Upper lobe of right lung (tissue), 1 donor: Measurements from ENCODE around the gene SLC45A1. TPM values are rescaled to one million over a fixed set of nuclear protein-coding genes. Genes with fewer than 3 reads are reported as not detected.

Source experiments
- ATAC-seq: fragments of 200-7000 bp; cut with Tn5 transposase; one replicate; pipeline ENCODE4 v1.9.1; 2020; ENCODE audit warnings: mild to moderate bottlenecking, moderate library complexity
- DNase-seq: peaks from one replicate; pipeline ENCODE4 v3.0.0-alpha.2; 2020
- H3K27ac ChIP-seq: fragments of 200-600 bp; one replicate; pipeline ENCODE4 v1.8.0; 2022
- H3K27me3 ChIP-seq: fragments of 200-600 bp; one replicate; pipeline ENCODE4 v1.8.0; 2022; ENCODE audit warnings: mild to moderate bottlenecking
- H3K36me3 ChIP-seq: fragments of 200-600 bp; one replicate; pipeline ENCODE4 v1.8.0; 2022
- H3K4me1 ChIP-seq: fragments of 200-600 bp; one replicate; pipeline ENCODE4 v1.8.0; 2022
- H3K4me3 ChIP-seq: fragments of 200-600 bp; one replicate; pipeline ENCODE4 v1.8.0; 2022; ENCODE audit warnings: mild to moderate bottlenecking
- H3K9me3 ChIP-seq: fragments of 200-600 bp; one replicate; pipeline ENCODE4 v1.8.0; 2022
- intact Hi-C: fragments of 100-400 bp; cut with DNase I; formaldehyde crosslinking; loops from one replicate; pipeline ENCODE4 v1.11.0; 2022
- total RNA-seq: library from RNA; stranded (reverse); fragmentation: NEBNext Ultra II Directional; extraction: Animal tissue kit (Norgen Biotek cat#: 25700); gene quantifications from one replicate; pipeline ENCODE4 v1.2.1, GENCODE V29; 2021
- TF ChIP-seq, protein P1 (sequence below): fragments of 200-600 bp; IDR thresholded peaks from one replicate; pipeline ENCODE4 v1.8.0; 2022; ENCODE audit warnings: antibody characterized with exemption
- donor health status: DM: no; HTN: yes; CAD: no; lungs with severe emphysema.

SLC45A1 gene
- total RNA-seq, 1 donor from 2014 or later, result 1.9 TPM

DNA sequence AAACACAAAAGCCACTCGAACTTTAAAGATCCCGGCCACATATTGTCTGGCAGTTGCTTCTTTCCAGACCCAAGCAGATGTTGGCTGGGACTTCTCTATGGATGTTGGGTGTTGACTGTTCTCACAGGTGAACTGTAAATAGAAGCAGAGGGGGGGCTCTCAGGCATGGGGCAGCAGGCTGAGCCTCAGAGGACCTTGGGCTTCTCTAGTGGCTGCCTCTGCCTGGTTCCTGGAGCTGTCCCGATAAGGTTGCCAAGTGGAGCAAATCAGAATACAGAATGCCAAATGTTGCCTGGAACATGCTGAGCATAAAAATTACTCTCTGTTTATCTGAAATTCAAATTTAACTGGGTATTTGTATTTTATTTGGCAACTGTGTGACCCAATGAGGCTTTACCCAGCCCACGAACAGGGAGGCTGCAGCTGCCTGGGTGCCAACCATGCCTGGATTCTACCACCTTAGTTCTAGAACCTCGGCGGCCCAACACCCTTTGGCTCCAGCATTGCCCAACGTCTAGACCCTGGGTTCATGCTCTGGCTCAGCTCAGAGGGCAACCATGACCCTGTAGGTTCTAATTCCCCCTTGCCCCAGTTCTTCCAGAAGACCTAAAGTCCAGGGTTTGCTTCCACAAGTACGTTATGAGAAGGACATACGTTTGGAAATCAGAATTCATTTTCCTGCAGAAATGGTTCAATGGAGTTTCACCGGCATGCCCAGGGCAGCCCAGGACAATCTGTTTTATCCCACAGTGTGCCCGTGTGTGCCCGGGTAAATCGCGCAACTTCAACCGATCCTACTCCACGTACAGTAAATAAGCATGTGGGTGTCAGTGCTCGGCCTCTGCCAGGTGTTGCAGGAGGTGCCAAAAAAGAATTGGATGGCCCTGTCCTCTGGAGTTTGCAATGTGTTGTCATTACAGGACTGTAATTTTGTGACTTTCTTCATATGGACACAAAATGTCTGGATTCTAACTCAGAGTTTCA is 5.4 kb upstream of the SLC45A1 start:
- Histone ChIP-seq H3K27ac (no peak overlapping the region), H3K27me3 (no peaks in the 10 kb centered on the region), H3K9me3 (no peaks in the 10 kb centered on the region), H3K36me3 (no peaks in the 10 kb centered on the region), H3K4me1 (peaks cover 6% of the 10 kb centered on the region), H3K4me3 (no peak overlapping the region)
- intact Hi-C loops, result loop anchor here (10.0 kb wide), 2 partner anchors 288 to 328 kb away; partner anchors contain the start of gene ERRFI1
- DNase-seq (no peak), ATAC-seq (peak; percentile 63)
- TF ChIP-seq, protein P1, sequence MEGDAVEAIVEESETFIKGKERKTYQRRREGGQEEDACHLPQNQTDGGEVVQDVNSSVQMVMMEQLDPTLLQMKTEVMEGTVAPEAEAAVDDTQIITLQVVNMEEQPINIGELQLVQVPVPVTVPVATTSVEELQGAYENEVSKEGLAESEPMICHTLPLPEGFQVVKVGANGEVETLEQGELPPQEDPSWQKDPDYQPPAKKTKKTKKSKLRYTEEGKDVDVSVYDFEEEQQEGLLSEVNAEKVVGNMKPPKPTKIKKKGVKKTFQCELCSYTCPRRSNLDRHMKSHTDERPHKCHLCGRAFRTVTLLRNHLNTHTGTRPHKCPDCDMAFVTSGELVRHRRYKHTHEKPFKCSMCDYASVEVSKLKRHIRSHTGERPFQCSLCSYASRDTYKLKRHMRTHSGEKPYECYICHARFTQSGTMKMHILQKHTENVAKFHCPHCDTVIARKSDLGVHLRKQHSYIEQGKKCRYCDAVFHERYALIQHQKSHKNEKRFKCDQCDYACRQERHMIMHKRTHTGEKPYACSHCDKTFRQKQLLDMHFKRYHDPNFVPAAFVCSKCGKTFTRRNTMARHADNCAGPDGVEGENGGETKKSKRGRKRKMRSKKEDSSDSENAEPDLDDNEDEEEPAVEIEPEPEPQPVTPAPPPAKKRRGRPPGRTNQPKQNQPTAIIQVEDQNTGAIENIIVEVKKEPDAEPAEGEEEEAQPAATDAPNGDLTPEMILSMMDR, result no peak

DNA sequence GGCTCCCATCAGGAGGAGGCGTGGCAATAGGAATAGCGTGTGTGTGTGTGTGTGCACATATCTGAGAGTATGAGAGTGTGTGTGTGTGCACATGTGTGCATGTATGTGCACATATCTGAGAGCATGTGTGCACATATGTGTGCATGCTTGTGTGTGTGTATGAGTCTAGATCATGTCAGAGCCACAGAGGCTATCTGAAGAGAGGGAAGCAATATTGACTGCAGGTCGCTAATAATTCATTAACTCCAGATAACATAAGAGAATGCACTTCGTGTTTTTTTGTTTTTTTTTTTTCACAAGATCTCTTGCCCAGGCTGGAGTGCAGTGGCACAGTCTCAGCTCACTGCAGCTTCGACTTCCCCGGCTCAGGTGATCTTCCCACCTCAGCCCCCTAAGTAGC is 4.7 kb upstream of the SLC45A1 start:
- Histone ChIP-seq H3K4me3 (no peak overlapping the region), H3K27me3 (peaks cover 2% of the 10 kb centered on the region), H3K4me1 (peaks cover 7% of the 10 kb centered on the region), H3K27ac (no peak overlapping the region), H3K9me3 (no peaks in the 10 kb centered on the region), H3K36me3 (no peaks in the 10 kb centered on the region)
- ATAC-seq (no peak), DNase-seq (no peak)
- intact Hi-C loops, result loop anchor here (10.0 kb wide), 2 partner anchors 288 to 328 kb away; partner anchors contain the start of gene ERRFI1
- TF ChIP-seq, protein P1, result no peak

- H3K27me3 ChIP-seq, result peaks cover 3% of the 10 kb centered on the region
- H3K27ac ChIP-seq, result no peak overlapping the region
- H3K9me3 ChIP-seq, result no peaks in the 10 kb centered on the region
- H3K4me3 ChIP-seq, result no peak overlapping the region
- H3K36me3 ChIP-seq, result no peaks in the 10 kb centered on the region
- TF ChIP-seq, protein P1, result peak; percentile 88
- intact Hi-C loops, result loop anchor here (10.0 kb wide), 2 partner anchors 290 to 330 kb away; partner anchors contain the start of gene ERRFI1
- ATAC-seq (peak; percentile 91), DNase-seq (peak; percentile 84)
- peaks cover 13% of the 10 kb centered on the region for H3K4me1 ChIP-seq
Measured at GRCh38 chr1:8314346-8315280, 3.3 kb upstream of the SLC45A1 start.

DNA sequence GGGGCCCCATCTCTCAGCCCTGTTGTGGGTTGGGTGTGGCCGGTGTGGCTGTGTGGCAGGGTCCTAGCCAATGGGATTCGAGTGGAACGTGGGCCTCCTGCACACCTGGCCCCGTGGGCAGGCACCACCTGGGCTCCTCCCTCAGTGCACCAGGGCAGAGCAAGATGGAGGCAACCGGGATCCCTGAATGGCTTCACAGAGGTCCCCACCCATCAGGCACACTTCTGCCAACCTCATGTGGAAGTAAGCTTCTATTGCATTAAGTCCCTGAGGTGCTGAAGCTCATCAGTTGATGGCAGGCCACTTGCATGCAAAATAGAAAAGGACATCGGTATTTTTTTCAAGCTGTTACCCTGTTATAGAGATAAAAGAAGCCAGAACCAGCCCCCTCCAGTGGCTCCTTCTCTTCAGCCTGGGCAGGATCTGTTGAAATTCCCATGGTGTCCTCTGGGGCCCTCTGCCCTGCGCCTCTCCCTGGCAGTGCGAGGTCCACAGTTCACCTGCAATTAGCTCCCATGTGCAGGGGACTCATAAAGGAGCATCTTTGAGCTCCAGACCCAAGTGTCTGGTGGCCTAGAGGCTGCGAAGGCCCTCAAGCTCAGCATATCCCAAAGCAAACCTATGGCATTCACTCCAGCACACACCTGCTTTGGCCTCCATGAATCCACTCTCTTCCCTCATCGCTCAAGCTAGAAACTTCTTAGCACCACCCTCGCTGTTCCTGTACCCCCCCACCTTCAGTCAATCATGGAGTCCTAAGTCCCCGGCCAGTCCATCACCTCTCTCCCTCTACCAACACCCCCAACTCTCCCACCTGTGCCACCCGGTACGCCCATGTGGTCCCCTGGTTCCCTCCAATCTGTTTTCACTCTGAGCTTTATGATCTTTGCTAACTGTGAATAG is 2.1 kb upstream of the SLC45A1 start:
- no peak for DNase-seq
- H3K9me3 ChIP-seq, result no peaks in the 10 kb centered on the region
- TF ChIP-seq, protein P1, result no peak
- ATAC-seq, result no peak
- intact Hi-C loops, result loop anchor here (10.0 kb wide), 2 partner anchors 291 to 331 kb away; partner anchors contain the start of gene ERRFI1
- H3K27ac ChIP-seq, result no peak overlapping the region
- H3K4me1 ChIP-seq, result peaks cover 13% of the 10 kb centered on the region
- no peaks in the 10 kb centered on the region for H3K36me3 ChIP-seq
- H3K4me3 ChIP-seq, result no peak overlapping the region
- peaks cover 3% of the 10 kb centered on the region for H3K27me3 ChIP-seq
